Fibroblast of lung (primary cell): ENCODE results near the gene ADAMTS6.

Experiments used
- CTCF ChIP-seq, 2 donors: IDR thresholded peaks in 1 of 2; conservative IDR thresholded peaks in 1 of 2; 1 replicate in 1 of 2; 2 replicates in 1 of 2; pipeline ENCODE4 v1.5.1; 2011 to 2012; ENCODE audit warnings: low read length in 2 of 2, control low read depth in 1 of 2, inconsistent platforms in 1 of 2, low read depth in 1 of 2, mild to moderate bottlenecking in 1 of 2
- EZH2 ChIP-seq: IDR thresholded peaks from 2 replicates; pipeline ENCODE4 v1.5.1; 2012; ENCODE audit warnings: low read length, control low read depth, mild to moderate bottlenecking; ENCODE audit errors: missing control alignments

DNA sequence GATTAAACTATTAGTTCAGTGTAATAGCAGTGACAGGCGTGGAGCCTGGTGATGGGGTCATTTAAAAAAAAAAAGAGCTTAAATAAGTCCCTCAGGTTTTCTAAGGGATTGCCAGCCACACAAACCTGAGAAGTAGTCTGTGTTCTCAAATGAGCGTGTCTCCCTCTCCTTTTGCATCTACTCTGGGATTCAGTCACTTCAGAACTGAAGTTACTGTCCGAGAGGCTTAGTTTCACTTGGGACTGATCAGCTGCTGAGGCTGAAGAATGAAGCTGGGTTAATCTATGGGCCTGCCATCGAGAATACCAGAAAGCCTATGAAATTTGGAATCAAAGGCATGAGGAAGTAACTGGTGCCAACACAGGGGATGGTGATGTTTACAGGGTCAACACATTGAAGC is 310.1 kb downstream of the ADAMTS6 start:
- TF ChIP-seq EZH2 (no peak), CTCF (conservative IDR thresholded peaks at IDR 0.05 in 1 of 2, IDR thresholded peaks at IDR 0.05 in 1 of 2; ENCODE audit: low read depth in 1 of 2, low read length in 2 of 2) (no peak)
